Colon (tissue), 2 donors: ENCODE data around the gene ADIG.

ENCODE experiments used
- FAIRE-seq: peaks from 2 replicates; lab custom pipeline; 2012; peaks lifted over from hg19 to GRCh38; lab: Jason Lieb, UNC
- donor health status: control.
- donor health status: control.

Gene ADIG

GRCh38 chr20:38581013-38581412 is at the start of gene ADIG:
TSS of gene ADIG (plus strand) at chr20:38581197. CDS start at chr20:38581251, 54 bp downstream.
- no peak for FAIRE-seq

GRCh38 chr20:38534756-38535155 is 46.2 kb upstream of the ADIG start:
- no peak for FAIRE-seq

- no peak for FAIRE-seq
Measured at GRCh38 chr20:38536310-38536709, 44.7 kb upstream of the ADIG start.

- no peak for FAIRE-seq
Measured at GRCh38 chr20:38537176-38537575, 43.8 kb upstream of the ADIG start.

- FAIRE-seq = no peak
Measured at GRCh38 chr20:38538789-38539188, 42.2 kb upstream of the ADIG start.

GRCh38 chr20:38543014-38543906 is 37.7 kb upstream of the ADIG start:
- no peak for FAIRE-seq

- no peak for FAIRE-seq
Measured at GRCh38 chr20:38545771-38546170, 35.2 kb upstream of the ADIG start.

GRCh38 chr20:38547288-38548085 is 33.5 kb upstream of the ADIG start:
- no peak for FAIRE-seq

GRCh38 chr20:38548356-38549083 is 32.5 kb upstream of the ADIG start:
- no peak for FAIRE-seq

- FAIRE-seq = no peak
Measured at GRCh38 chr20:38550274-38550673, 30.7 kb upstream of the ADIG start.

- FAIRE-seq = no peak
Measured at GRCh38 chr20:38551056-38551626, 29.9 kb upstream of the ADIG start.

- no peak for FAIRE-seq
Measured at GRCh38 chr20:38554986-38555385, 26.0 kb upstream of the ADIG start.

- FAIRE-seq = no peak
Measured at GRCh38 chr20:38555395-38555794, 25.6 kb upstream of the ADIG start.

GRCh38 chr20:38557174-38557573 is 23.8 kb upstream of the ADIG start:
- no peak for FAIRE-seq

GRCh38 chr20:38558596-38559360 is 22.2 kb upstream of the ADIG start:
- no peak for FAIRE-seq

- FAIRE-seq = no peak
Measured at GRCh38 chr20:38559764-38560163, 21.2 kb upstream of the ADIG start.

- FAIRE-seq = no peak
Measured at GRCh38 chr20:38563802-38564431, 17.1 kb upstream of the ADIG start.

- no peak for FAIRE-seq
Measured at GRCh38 chr20:38564680-38565079, 16.3 kb upstream of the ADIG start.

- FAIRE-seq = no peak
Measured at GRCh38 chr20:38566036-38566598, 14.9 kb upstream of the ADIG start.

GRCh38 chr20:38569747-38570525 is 11.1 kb upstream of the ADIG start:
- no peak for FAIRE-seq
